Measurements from ENCODE around the gene ALOX15B.

The ALOX15B gene, protein sequence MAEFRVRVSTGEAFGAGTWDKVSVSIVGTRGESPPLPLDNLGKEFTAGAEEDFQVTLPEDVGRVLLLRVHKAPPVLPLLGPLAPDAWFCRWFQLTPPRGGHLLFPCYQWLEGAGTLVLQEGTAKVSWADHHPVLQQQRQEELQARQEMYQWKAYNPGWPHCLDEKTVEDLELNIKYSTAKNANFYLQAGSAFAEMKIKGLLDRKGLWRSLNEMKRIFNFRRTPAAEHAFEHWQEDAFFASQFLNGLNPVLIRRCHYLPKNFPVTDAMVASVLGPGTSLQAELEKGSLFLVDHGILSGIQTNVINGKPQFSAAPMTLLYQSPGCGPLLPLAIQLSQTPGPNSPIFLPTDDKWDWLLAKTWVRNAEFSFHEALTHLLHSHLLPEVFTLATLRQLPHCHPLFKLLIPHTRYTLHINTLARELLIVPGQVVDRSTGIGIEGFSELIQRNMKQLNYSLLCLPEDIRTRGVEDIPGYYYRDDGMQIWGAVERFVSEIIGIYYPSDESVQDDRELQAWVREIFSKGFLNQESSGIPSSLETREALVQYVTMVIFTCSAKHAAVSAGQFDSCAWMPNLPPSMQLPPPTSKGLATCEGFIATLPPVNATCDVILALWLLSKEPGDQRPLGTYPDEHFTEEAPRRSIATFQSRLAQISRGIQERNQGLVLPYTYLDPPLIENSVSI

DNA sequence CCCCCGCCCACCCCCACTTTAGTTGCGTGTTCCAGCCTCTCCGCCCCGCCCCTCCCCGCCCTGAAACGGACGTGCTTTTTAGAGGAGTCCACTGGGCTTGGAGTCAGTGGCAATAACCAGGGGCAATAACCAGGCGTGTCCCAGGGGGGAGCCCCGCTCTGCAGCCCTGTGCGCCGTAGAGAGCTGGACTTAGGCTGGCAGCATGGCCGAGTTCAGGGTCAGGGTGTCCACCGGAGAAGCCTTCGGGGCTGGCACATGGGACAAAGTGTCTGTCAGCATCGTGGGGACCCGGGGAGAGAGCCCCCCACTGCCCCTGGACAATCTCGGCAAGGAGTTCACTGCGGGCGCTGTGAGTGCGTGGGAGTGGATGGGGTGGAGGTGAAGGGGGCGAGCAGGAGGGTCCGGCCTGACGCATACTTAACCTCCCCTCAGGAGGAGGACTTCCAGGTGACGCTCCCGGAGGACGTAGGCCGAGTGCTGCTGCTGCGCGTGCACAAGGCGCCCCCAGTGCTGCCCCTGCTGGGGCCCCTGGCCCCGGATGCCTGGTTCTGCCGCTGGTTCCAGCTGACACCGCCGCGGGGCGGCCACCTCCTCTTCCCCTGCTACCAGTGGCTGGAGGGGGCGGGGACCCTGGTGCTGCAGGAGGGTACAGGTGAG, at the start of gene ALOX15B:
Gene ALOX15B, plus strand, starts transcription at position 106 of the 657 bp plus-strand sequence. Its CDS starts 97 bp downstream, at position 203.
- no peak for DNase-seq (ENCODE audit: low read depth in 2 of 2)

DNA sequence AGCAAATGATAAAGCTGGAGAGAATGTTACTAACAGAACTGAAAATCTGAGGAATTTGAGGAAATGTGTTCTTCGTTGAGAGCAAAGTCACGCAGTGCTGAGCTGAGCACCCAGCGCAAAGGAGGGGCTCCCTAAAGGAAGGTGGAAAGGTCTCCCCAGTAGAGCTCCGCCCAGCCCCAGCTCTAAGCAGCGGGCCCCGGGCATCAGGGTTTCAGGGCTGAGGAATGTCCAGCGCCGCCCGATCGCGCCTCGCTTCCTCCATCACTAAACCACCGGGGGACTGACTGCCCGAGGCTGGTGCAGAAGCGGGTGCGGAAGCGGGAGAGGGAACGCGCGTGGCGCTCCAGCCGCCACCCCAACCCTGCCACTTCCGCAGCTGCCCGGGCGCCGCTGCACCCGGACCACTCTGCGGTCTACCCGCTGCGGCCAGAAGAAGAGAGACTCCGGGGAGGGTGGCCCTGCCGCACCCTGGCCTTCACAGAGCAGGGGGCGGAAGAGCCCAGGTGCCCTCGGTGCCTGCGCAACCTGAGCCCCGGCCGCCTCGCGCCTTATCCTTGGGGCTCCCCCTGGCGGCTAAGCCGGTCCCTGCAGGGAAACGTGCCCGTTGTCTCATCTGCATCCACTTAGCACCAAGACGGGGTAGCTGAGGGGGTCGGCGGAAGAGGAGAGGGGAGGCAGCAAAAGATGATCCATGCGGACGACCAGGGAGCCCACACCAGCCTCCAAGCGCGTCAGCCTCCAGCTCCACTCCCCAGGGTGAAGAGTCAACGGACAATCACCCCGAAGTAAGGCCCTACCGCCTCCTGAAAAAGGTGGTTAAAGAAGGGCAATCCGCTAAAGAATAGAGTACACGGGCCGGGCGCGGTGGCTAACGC, 48.8 kb upstream of the ALOX15B start:
- DNase-seq (ENCODE audit: low read depth in 2 of 2), result peak; percentile 83 to 85

DNA sequence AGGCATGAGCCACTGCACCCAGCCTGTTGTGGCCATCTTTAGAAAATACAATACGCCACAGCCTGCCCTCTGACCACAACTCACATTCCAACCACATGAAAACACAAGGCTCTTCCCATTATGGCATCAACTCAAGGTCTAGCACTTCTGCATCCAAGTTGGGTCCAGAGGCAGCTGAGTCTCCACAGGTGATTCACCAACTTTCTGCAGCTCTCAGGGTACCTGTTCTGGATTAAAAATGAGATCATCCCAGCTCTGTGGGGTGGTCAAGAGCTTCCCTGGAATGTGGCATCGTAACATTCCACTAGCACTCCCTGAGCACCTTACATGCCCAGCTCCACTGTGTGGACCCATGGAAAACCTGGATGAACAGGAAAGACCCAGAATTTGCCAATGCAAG, 46.3 kb upstream of the ALOX15B start:
- DNase-seq (ENCODE audit: low read depth in 2 of 2), result no peak

DNA sequence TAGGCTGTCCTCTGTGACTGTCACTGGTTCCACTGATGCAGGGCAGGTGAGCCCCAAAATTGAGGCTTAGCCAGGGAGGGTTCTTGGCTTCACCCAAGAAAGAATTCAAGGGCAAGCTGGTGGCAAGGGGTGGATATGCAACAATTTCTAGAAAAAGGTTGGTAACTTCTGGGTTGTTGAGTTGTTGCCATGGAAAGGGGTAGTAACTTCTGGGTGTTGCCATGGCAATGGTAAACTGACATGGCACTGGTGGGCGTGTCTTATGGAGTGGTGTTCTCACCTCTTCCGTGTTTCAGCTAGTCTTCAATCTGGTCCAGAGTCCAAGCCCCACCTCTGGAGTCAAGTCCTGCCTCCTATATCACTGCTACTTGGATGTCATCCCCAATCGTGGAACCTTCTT, 45.9 kb upstream of the ALOX15B start:
- DNase-seq (ENCODE audit: low read depth in 2 of 2), result no peak

DNA sequence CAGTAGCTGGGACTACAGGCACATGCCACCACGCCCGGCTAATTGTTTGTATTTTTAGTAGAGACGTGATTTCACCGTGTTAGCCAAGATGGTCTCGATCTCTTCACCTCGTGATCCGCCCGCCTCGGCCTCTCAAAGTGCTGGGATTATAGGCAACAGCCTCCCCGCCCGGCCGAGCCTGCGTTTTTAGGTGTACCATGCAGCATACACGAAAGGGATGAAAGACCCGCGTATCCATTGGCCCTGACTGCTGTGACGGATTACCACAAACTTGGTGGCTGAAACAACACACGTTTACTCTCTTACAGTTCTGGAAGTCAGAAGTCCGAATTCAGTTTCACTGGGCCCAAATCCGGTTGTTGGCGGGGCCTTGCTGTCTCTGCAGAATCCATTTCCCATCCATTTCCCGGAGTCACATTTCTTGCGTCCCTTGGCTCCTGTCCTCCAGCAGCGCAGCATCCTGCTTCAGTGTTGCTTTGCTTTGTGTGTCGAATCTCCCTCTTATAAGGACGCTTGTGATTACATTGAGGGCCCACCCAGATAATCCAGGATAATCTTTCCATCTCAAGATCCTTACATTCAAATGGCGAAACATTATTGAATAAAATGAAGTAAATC, 44.8 kb upstream of the ALOX15B start:
- no peak for DNase-seq (ENCODE audit: low read depth in 2 of 2)

GRCh38 chr17:7995724-7996123, 43.1 kb upstream of the ALOX15B start:
- DNase-seq (ENCODE audit: low read depth in 2 of 2), result no peak

GRCh38 chr17:7997186-7997585, 41.7 kb upstream of the ALOX15B start:
- no peak for DNase-seq (ENCODE audit: low read depth in 2 of 2)

GRCh38 chr17:8001976-8002720, 36.7 kb upstream of the ALOX15B start, which contains the start of gene GUCY2D:
Gene GUCY2D, plus strand, starts transcription at chr17:8002615. Its CDS starts 433 bp downstream, at chr17:8003048.
- DNase-seq (ENCODE audit: low read depth in 2 of 2), result no peak

DNA sequence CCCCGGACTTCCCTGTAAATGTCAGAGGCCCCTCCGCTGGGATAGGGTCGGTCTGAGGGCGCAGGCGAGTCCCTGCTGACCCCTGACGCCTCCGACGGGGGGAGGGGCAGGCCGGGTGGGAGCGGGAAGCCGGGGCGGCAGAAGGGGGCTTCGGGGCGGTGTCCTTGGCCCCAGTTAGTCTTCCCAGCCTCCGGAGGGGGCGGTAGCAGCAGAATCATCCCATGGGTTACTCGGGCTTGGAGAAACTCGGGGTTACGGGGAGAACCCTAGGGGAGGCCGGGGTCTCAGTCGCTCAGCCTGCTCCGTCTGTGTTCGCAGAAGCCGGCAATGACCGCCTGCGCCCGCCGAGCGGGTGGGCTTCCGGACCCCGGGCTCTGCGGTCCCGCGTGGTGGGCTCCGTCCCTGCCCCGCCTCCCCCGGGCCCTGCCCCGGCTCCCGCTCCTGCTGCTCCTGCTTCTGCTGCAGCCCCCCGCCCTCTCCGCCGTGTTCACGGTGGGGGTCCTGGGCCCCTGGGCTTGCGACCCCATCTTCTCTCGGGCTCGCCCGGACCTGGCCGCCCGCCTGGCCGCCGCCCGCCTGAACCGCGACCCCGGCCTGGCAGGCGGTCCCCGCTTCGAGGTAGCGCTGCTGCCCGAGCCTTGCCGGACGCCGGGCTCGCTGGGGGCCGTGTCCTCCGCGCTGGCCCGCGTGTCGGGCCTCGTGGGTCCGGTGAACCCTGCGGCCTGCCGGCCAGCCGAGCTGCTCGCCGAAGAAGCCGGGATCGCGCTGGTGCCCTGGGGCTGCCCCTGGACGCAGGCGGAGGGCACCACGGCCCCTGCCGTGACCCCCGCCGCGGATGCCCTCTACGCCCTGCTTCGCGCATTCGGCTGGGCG, 35.9 kb upstream of the ALOX15B start:
- no peak for DNase-seq (ENCODE audit: low read depth in 2 of 2)

DNA sequence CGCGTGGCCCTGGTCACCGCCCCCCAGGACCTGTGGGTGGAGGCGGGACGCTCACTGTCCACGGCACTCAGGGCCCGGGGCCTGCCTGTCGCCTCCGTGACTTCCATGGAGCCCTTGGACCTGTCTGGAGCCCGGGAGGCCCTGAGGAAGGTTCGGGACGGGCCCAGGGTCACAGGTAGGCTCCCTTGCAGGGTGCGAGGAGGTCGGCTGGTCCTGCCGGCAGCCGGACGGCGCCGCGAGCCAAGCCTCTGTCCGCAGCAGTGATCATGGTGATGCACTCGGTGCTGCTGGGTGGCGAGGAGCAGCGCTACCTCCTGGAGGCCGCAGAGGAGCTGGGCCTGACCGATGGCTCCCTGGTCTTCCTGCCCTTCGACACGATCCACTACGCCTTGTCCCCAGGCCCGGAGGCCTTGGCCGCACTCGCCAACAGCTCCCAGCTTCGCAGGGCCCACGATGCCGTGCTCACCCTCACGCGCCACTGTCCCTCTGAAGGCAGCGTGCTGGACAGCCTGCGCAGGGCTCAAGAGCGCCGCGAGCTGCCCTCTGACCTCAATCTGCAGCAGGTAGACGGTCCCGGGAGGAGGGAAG, 35.2 kb upstream of the ALOX15B start:
- DNase-seq (ENCODE audit: low read depth in 2 of 2), result no peak

GRCh38 chr17:8004899-8005298, 34.0 kb upstream of the ALOX15B start:
- no peak for DNase-seq (ENCODE audit: low read depth in 2 of 2)

GRCh38 chr17:8005357-8005756, 33.5 kb upstream of the ALOX15B start:
- no peak for DNase-seq (ENCODE audit: low read depth in 2 of 2)

DNA sequence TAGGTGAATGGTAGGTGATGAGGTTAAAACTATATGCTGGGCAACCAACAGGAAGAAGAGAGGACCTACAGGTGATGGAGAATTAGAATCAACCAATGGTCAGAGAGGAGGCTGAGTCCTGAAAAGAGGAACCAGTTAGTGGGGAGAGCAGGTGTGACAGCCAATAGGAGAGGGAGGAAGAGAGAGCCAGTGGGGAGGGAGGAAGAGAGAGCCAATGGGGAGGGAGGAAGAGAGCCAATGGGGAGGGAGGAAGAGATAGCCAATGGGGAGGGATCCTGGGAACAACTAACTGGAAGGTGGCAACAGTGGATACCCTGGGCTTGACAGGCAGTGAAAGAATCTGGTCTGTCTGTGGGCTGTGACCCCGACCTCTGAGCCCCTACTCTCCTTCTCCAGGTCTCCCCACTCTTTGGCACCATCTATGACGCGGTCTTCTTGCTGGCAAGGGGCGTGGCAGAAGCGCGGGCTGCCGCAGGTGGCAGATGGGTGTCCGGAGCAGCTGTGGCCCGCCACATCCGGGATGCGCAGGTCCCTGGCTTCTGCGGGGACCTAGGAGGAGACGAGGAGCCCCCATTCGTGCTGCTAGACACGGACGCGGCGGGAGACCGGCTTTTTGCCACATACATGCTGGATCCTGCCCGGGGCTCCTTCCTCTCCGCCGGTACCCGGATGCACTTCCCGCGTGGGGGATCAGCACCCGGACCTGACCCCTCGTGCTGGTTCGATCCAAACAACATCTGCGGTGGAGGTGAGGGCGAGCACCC, 32.7 kb upstream of the ALOX15B start:
- DNase-seq (ENCODE audit: low read depth in 2 of 2), result no peak

DNA sequence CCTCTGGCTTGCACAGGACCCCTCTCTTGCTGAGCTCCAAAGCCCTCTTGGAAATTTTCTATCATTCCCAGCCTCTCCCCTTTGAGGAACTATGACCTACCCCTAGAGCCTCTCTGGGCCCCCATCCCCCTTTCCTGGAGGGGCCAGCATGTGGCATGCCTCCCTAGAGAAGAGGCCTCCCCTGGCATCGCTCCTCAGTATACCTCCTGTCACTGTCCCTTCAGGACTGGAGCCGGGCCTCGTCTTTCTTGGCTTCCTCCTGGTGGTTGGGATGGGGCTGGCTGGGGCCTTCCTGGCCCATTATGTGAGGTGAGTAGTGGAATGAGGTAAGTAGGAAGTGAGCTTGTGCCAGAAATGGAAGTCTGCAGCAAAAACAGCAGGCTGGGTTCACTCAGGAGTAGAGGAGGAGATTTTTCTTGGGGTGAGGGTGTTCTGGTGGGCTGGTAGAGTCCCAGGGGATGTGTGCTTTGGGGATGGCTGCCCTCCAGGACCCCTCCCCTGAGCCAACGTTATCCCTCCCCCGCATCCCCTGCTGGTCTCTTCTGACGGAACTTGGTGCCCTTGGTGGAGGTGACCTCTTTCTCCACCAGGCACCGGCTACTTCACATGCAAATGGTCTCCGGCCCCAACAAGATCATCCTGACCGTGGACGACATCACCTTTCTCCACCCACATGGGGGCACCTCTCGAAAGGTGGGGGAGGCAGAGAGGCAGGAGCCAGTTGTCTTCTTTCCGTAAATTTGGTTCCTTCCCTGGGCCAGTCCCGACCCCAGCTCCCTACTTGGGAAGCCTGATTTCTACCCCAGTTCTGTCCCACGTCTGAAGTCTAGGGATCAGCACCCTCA, 31.8 kb upstream of the ALOX15B start:
- no peak for DNase-seq (ENCODE audit: low read depth in 2 of 2)

- DNase-seq (ENCODE audit: low read depth in 2 of 2), result no peak
Measured at GRCh38 chr17:8007836-8008235, 31.0 kb upstream of the ALOX15B start.

GRCh38 chr17:8012045-8012580, 26.7 kb upstream of the ALOX15B start:
- DNase-seq (ENCODE audit: low read depth in 2 of 2), result no peak

DNA sequence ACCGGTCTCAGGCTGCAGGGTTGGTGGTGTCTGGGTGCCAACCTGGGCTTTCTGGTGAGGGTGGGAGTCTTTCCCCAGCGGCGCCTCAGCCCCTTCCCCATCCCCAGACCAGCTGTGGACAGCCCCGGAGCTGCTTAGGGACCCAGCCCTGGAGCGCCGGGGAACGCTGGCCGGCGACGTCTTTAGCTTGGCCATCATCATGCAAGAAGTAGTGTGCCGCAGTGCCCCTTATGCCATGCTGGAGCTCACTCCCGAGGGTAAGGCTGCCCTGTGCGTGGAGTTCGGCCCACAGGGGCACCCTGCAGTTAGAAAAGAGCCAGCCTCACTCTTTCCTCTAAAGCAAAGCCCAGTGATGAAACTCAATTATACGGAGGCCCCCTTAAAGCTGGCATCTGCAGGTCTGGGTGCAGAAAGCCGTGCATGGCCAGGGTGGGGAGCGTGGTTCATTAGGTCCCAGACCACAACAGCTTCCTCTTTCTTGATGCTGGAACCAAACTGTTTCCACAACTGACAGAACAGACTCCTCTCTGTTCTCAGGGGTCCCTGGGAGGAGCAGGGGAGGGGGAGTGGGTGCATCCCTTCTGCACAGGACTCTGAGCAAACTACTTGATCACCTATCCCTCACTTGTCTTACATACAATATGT, 25.7 kb upstream of the ALOX15B start:
- DNase-seq (ENCODE audit: low read depth in 2 of 2), result no peak

Data from stimulated activated CD8-positive, alpha-beta memory T cell treated with anti-CD3 and anti-CD28 coated beads, Interleukin-15, amount 100 ng/mL, for 48 hours (primary cell).